NCI-H2227 (cell line): ENCODE measurements around the gene MRC2.
"Not testable (repeated sequence)": the region's sequence is repeated elsewhere in the genome, so short reads cannot be mapped to it uniquely, and the experiment has no call there.

Experiments used
- DNase-seq: peaks from one replicate; lab custom pipeline; 2025; ENCODE audit not compliant: unreplicated experiment; lab: John Stamatoyannopoulos, UW

MRC2 gene

GRCh38 chr17:62698459-62698858 is 71.0 kb downstream of the MRC2 start:
- DNase-seq: not testable (repeated sequence)

GRCh38 chr17:62700964-62701705 is 73.7 kb downstream of the MRC2 start:
- no peak for DNase-seq

- DNase-seq: no peak
Measured at GRCh38 chr17:62701706-62702085, 74.2 kb downstream of the MRC2 start.

GRCh38 chr17:62702746-62703260 is 75.3 kb downstream of the MRC2 start:
- DNase-seq: no peak

GRCh38 chr17:62703261-62703775 is 75.8 kb downstream of the MRC2 start:
- DNase-seq: no peak

GRCh38 chr17:62703776-62704380 is 76.4 kb downstream of the MRC2 start:
- DNase-seq: peak; percentile 89

- peak; percentile 55 for DNase-seq
Measured at GRCh38 chr17:62704381-62704971, 77.0 kb downstream of the MRC2 start.

GRCh38 chr17:62705156-62705777 is 77.8 kb downstream of the MRC2 start:
- DNase-seq: no peak

GRCh38 chr17:62705778-62706597 is 78.5 kb downstream of the MRC2 start:
- peak; percentile 20 for DNase-seq

- DNase-seq: no peak
Measured at GRCh38 chr17:62706598-62707424, 79.3 kb downstream of the MRC2 start.

GRCh38 chr17:62707425-62707739 is 79.9 kb downstream of the MRC2 start:
- DNase-seq: no peak

- no peak for DNase-seq
Measured at GRCh38 chr17:62708587-62708986, 81.1 kb downstream of the MRC2 start.

- no peak for DNase-seq
Measured at GRCh38 chr17:62712171-62712581, 84.7 kb downstream of the MRC2 start.

- DNase-seq: peak; percentile 55
Measured at GRCh38 chr17:62713086-62713881, 85.8 kb downstream of the MRC2 start.

GRCh38 chr17:62714016-62714777 is 86.7 kb downstream of the MRC2 start:
- DNase-seq: no peak

- DNase-seq: no peak
Measured at GRCh38 chr17:62715882-62716390, 88.5 kb downstream of the MRC2 start.

GRCh38 chr17:62716834-62717588 is 89.5 kb downstream of the MRC2 start:
- no peak for DNase-seq

GRCh38 chr17:62717589-62717855 is 90.1 kb downstream of the MRC2 start:
- DNase-seq: no peak
